ENCODE data around the gene NAA40. TPM values are rescaled to one million over a fixed set of nuclear protein-coding genes. Genes with fewer than 3 reads are reported as not detected.

NAA40 gene
- total RNA-seq, 1 donor from 2014 or later = 21.2 TPM

- no peak overlapping the region for H3K9ac ChIP-seq (ENCODE audit: low read length)
- H3K36me3 ChIP-seq (ENCODE audit: insufficient read depth, low read length) = peaks cover under 1% of the 10 kb centered on the region
- FAIRE-seq (no peak), DNase-seq (ENCODE audit: low read depth) (peak; percentile 42)
- no peaks in the 10 kb centered on the region for H3K27me3 ChIP-seq (ENCODE audit: insufficient read depth, low read length)
- H3K36me3 Mint-ChIP-seq (ENCODE audit: low read depth, unreplicated experiment) = no peaks in the 10 kb centered on the region
- H3K27me3 Mint-ChIP-seq (ENCODE audit: low read depth, unreplicated experiment) = peaks cover 19% of the 10 kb centered on the region
- H4K20me1 ChIP-seq (ENCODE audit: insufficient read depth, low read length) = peaks cover 74% of the 10 kb centered on the region
- no peaks in the 10 kb centered on the region for H3K79me2 ChIP-seq (ENCODE audit: insufficient read depth, low read length)
- H3K27ac Mint-ChIP-seq (ENCODE audit: unreplicated experiment) = no peak overlapping the region
- H2AFZ ChIP-seq (ENCODE audit: low read depth, low read length) = no peak overlapping the region
- TF ChIP-seq EZH2 (IDR thresholded peaks at IDR 0.05; ENCODE audit: insufficient read depth, low read length) = no peak
- TF ChIP-seq, protein P1, sequence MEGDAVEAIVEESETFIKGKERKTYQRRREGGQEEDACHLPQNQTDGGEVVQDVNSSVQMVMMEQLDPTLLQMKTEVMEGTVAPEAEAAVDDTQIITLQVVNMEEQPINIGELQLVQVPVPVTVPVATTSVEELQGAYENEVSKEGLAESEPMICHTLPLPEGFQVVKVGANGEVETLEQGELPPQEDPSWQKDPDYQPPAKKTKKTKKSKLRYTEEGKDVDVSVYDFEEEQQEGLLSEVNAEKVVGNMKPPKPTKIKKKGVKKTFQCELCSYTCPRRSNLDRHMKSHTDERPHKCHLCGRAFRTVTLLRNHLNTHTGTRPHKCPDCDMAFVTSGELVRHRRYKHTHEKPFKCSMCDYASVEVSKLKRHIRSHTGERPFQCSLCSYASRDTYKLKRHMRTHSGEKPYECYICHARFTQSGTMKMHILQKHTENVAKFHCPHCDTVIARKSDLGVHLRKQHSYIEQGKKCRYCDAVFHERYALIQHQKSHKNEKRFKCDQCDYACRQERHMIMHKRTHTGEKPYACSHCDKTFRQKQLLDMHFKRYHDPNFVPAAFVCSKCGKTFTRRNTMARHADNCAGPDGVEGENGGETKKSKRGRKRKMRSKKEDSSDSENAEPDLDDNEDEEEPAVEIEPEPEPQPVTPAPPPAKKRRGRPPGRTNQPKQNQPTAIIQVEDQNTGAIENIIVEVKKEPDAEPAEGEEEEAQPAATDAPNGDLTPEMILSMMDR (IDR thresholded peaks at IDR 0.05; ENCODE audit: insufficient read depth, low read depth, low read length) = no peak
- H3K9me3 Mint-ChIP-seq (ENCODE audit: unreplicated experiment) = no peaks in the 10 kb centered on the region
- no peak overlapping the region for H3K4me3 Mint-ChIP-seq (ENCODE audit: unreplicated experiment)
- H3K9me3 ChIP-seq (ENCODE audit: insufficient read depth, low read depth, low read length) = no peaks in the 10 kb centered on the region
- H3K4me1 ChIP-seq (ENCODE audit: insufficient read depth, low read length) = peaks cover 10% of the 10 kb centered on the region
- H3K4me2 ChIP-seq (ENCODE audit: low read length) = peak overlapping the region; percentile 76
- H3K27ac ChIP-seq (ENCODE audit: low read depth, low read length) = no peak overlapping the region
- no peak overlapping the region for H3K4me3 ChIP-seq (ENCODE audit: insufficient read depth, low read depth, low read length)
- no peaks in the 10 kb centered on the region for H3K4me1 Mint-ChIP-seq (ENCODE audit: low read depth, unreplicated experiment)
Measured at GRCh38 chr11:63999349-64000025, 60.7 kb downstream of the NAA40 start.

- Histone ChIP-seq H3K9ac (ENCODE audit: low read length) (peak overlapping the region; percentile 35), H3K9me3 (ENCODE audit: insufficient read depth, low read depth, low read length) (no peaks in the 10 kb centered on the region), H3K4me1 (ENCODE audit: insufficient read depth, low read length) (peaks cover 10% of the 10 kb centered on the region), H2AFZ (ENCODE audit: low read depth, low read length) (no peak overlapping the region), H3K4me2 (ENCODE audit: low read length) (peak overlapping the region; percentile 76), H3K27me3 (ENCODE audit: insufficient read depth, low read length) (no peaks in the 10 kb centered on the region), H4K20me1 (ENCODE audit: insufficient read depth, low read length) (peaks cover 70% of the 10 kb centered on the region), H3K36me3 (ENCODE audit: insufficient read depth, low read length) (no peaks in the 10 kb centered on the region), H3K27ac (ENCODE audit: low read depth, low read length) (no peak overlapping the region), H3K4me3 (ENCODE audit: insufficient read depth, low read depth, low read length) (peak overlapping the region; percentile 33), H3K79me2 (ENCODE audit: insufficient read depth, low read length) (no peaks in the 10 kb centered on the region)
- DNase-seq (ENCODE audit: low read depth) (no peak), FAIRE-seq (no peak)
- Mint-ChIP-seq H3K4me3 (ENCODE audit: unreplicated experiment) (no peak overlapping the region), H3K36me3 (ENCODE audit: low read depth, unreplicated experiment) (no peaks in the 10 kb centered on the region), H3K27me3 (ENCODE audit: low read depth, unreplicated experiment) (peaks cover 25% of the 10 kb centered on the region), H3K27ac (ENCODE audit: unreplicated experiment) (no peak overlapping the region), H3K4me1 (ENCODE audit: low read depth, unreplicated experiment) (no peaks in the 10 kb centered on the region), H3K9me3 (ENCODE audit: unreplicated experiment) (no peaks in the 10 kb centered on the region)
- no peak for TF ChIP-seq EZH2 (IDR thresholded peaks at IDR 0.05; ENCODE audit: insufficient read depth, low read length)
- TF ChIP-seq, protein P1 (IDR thresholded peaks at IDR 0.05; ENCODE audit: insufficient read depth, low read depth, low read length) = peak; percentile 14
Measured at GRCh38 chr11:64000026-64000739, 61.4 kb downstream of the NAA40 start.
